ENCODE measurements around the gene C2orf76. TPM values are rescaled to one million over a fixed set of nuclear protein-coding genes. Genes with fewer than 3 reads are reported as not detected.
"Not testable (repeated sequence)": the region's sequence is repeated elsewhere in the genome, so short reads cannot be mapped to it uniquely, and the experiment has no call there.

The C2orf76 gene
- 10 to 100 TPM in 8 of 10 donors, 1 to 10 TPM in 2; 8.0 to 13.3 (median 10.3) TPM for polyA plus RNA-seq (ENCODE audit: insufficient read length in 10 of 10)
- long read RNA-seq, donor 1, partial matches to known transcripts = 389 of 394 reads
- long read RNA-seq, donor 1, other reads (novel, unspliced or antisense) = 5 of 394 reads
- long read RNA-seq, donor 2, partial matches to known transcripts = 552 of 566 reads
- long read RNA-seq, donor 2, other reads (novel, unspliced or antisense) = 10 of 566 reads
- long read RNA-seq, donor 3 = 0 reads
- long read RNA-seq, donor 4, partial matches to known transcripts = 115 of 546 reads
- long read RNA-seq, donor 4, other reads (novel, unspliced or antisense) = 428 of 546 reads
- long read RNA-seq, donor 5, transcript C2orf76-201 (6 exons, 676 nt) = major isoform, 5 of 767 reads
- long read RNA-seq, donor 5, partial matches to known transcripts = 754 of 767 reads
- long read RNA-seq, donor 5, other reads (novel, unspliced or antisense) = 8 of 767 reads
- long read RNA-seq, donor 6, partial matches to known transcripts = 686 of 692 reads
- long read RNA-seq, donor 6, other reads (novel, unspliced or antisense) = 5 of 692 reads
- long read RNA-seq, donor 7, partial matches to known transcripts = 499 of 500 reads
- long read RNA-seq, donor 7, other reads (novel, unspliced or antisense) = 0 of 500 reads
- long read RNA-seq, donor 8, partial matches to known transcripts = 412 of 416 reads
- long read RNA-seq, donor 8, other reads (novel, unspliced or antisense) = 0 of 416 reads
- long read RNA-seq, donor 9, partial matches to known transcripts = 0 of 1 reads
- long read RNA-seq, donor 9, other reads (novel, unspliced or antisense) = 0 of 1 reads

GRCh38 chr2:119366649-119367471 is at the start of gene C2orf76, which contains the start of gene DBI:
C2orf76 (minus strand) TSS chr2:119366834; CDS start chr2:119339959, 26,875 bp downstream.
DBI (plus strand) TSS chr2:119366977; CDS start chr2:119367052, 75 bp downstream.
- DNase-seq = peak; percentile 95 to 98 (median 97)

DNA sequence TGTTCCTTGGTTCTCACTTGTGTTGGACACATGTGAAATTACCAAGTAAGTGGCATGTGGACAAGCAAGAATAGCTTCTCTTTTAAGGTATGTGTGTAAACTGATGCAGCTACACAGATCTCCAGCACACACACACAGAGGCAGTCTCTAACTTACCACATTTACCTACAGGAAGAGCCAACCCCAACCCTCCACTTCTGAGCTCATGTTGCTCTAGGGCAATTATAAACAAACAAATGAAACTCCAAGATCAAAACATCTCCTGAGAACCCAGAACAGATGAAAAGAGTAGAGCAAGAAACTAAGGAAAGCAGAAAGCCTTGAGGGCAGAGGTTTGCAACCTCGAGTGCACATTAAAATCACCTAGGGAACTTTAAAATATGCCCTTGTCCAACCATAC is 49.0 kb upstream of the C2orf76 start:
- DNase-seq = no peak

- DNase-seq = no peak
Measured at GRCh38 chr2:119414894-119415293, 48.3 kb upstream of the C2orf76 start.

DNA sequence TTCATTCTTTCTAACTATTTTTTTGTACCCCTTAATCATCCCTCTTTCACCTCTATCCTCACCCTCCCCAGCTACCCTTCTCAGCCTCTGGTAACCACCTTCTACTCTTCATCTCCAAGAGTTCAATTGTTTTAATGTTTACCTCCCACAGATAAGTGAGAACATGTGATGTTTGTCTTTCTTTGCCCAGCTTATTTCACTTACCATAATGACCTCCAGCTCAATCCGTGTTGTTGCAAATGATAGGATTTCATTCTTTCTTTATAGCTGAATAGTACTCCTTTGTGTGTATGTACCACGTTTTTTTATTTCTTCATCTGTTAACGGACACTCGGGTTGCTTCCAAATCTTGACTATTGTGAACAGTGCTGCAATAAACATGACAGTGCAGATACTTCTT is 42.9 kb upstream of the C2orf76 start:
- no peak for DNase-seq

- peak in 1 of 3 donors; percentile 49 for DNase-seq
Measured at GRCh38 chr2:119408221-119408619, 41.6 kb upstream of the C2orf76 start.

GRCh38 chr2:119407430-119408220 is 41.0 kb upstream of the C2orf76 start:
- DNase-seq = peak in 1 of 3 donors; percentile 69

DNA sequence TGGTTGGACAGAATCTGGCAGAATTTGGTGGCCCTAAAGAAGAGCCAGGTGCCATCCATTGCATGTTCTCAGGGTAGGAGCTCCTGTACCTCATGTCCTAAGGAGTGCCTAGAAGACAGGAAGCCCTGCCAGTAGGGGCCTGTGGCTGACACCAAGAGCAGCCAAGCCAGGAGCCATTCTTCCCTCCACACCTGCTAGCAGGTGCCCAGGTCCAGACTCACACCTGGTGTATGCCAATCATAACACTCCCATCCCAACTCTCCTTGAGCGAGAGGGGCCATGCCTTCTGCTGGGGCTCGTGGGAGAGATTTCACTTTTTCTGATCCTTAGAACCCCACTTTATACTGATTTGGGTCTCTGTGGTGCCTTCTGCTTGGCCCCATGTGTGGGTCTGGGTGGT is 38.5 kb upstream of the C2orf76 start:
- DNase-seq = no peak

DNA sequence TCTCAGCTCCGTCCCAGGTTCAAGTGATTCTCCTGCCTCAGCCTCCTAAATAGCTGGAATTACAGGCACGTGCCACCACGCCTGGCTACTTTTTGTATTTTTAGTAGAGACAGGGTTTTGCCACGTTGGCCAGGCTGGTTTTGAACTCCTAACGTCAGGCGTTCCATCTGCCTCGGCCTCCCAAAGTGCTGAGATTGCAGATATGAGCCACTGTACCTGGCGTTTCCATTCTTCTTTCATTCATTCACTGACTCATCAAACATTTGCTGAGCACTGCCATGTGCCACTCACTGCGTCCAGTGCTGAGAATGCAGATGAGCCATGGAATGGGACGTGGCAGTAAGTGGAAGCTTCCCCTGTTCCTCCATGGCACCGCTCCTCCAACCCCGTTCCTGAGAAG is 37.0 kb upstream of the C2orf76 start:
- not testable (repeated sequence) for DNase-seq

GRCh38 chr2:119402645-119403560 is 36.3 kb upstream of the C2orf76 start:
- no peak for DNase-seq

- no peak for DNase-seq
Measured at GRCh38 chr2:119402106-119402505, 35.5 kb upstream of the C2orf76 start.

- no peak for DNase-seq
Measured at GRCh38 chr2:119397196-119397595, 30.6 kb upstream of the C2orf76 start.

GRCh38 chr2:119393971-119394748 is 27.5 kb upstream of the C2orf76 start:
- DNase-seq = no peak

GRCh38 chr2:119389615-119390306 is 23.1 kb upstream of the C2orf76 start:
- peak in 2 of 3 donors; percentile 59 to 71 for DNase-seq

- peak; percentile 65 to 85 (median 72) for DNase-seq
Measured at GRCh38 chr2:119387381-119388129, 20.9 kb upstream of the C2orf76 start.

- DNase-seq = no peak
Measured at GRCh38 chr2:119385466-119385865, 18.8 kb upstream of the C2orf76 start.

- DNase-seq = no peak
Measured at GRCh38 chr2:119384971-119385370, 18.3 kb upstream of the C2orf76 start.

GRCh38 chr2:119383410-119384140 is 16.9 kb upstream of the C2orf76 start:
- DNase-seq = no peak
